Mucosa of stomach (tissue), 1 donor: ENCODE measurements around the gene NF1.
"Not testable (repeated sequence)": the region's sequence is repeated elsewhere in the genome, so short reads cannot be mapped to it uniquely, and the experiment has no call there.

Experiments used
- H3K27me3 ChIP-seq: one replicate; pipeline ENCODE4 v1.7.0; 2013; ENCODE audit warnings: mild to moderate bottlenecking, low read length; ENCODE audit not compliant: control insufficient read depth, insufficient read depth
- H3K36me3 ChIP-seq: one replicate; pipeline ENCODE4 v1.7.0; 2013; ENCODE audit warnings: low read length; ENCODE audit not compliant: control insufficient read depth, insufficient read depth
- H3K4me1 ChIP-seq: one replicate; pipeline ENCODE4 v1.7.0; 2013; ENCODE audit warnings: mild to moderate bottlenecking, low read length; ENCODE audit not compliant: control insufficient read depth, insufficient read depth
- H3K4me3 ChIP-seq: one replicate; pipeline ENCODE4 v1.7.0; 2013; ENCODE audit warnings: low read length
- H3K9ac ChIP-seq: one replicate; pipeline ENCODE4 v1.7.0; 2013; ENCODE audit warnings: mild to moderate bottlenecking, low read length, moderate library complexity
- H3K9me3 ChIP-seq: one replicate; pipeline ENCODE4 v1.7.0; 2013; ENCODE audit warnings: mild to moderate bottlenecking, low read length, moderate library complexity; ENCODE audit not compliant: control insufficient read depth
- donor health status: Pancreatic carcinoma.

The NF1 gene

DNA sequence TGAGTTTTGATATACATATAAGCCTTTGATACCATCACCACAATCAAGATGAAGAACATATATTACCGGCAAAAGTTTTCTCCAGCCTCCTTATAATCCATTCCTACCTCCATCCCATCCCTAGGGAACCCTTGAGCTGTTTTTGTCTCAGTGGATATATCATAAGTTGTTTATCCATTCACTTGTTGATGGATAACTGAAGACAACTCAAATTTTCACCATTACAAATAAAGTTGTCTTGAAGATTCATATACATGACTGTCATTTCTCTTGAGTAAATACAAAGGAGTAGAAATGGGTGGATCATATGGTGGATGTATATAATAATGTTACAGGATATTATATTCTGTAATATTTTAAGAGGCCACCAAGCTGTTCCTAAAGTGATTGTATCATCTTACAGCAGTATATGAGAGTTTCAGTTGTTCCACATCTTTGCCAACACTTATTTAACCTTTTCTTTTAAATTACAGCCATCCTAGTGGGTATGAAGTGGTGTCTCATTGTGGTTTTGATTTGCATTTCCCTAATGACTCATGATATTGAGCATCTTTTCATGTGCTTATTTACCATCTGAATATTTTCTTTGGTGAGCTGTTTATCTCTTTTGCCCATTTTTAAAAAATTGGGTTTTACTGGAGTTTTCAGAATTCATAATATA lies 17.4 kb downstream of the NF1 start:
- no peak overlapping the region for H3K9ac ChIP-seq
- H3K4me1 ChIP-seq, result no peaks in the 10 kb centered on the region
- H3K9me3 ChIP-seq, result no peaks in the 10 kb centered on the region
- no peaks in the 10 kb centered on the region for H3K27me3 ChIP-seq
- H3K36me3 ChIP-seq, result no peaks in the 10 kb centered on the region
- no peak overlapping the region for H3K4me3 ChIP-seq

- H3K4me3 ChIP-seq, H3K27me3 ChIP-seq, H3K36me3 ChIP-seq, H3K4me1 ChIP-seq, H3K9ac ChIP-seq, H3K9me3 ChIP-seq: not testable (repeated sequence)
Observed at GRCh38 chr17:31113368-31113767, 18.6 kb downstream of the NF1 start.

DNA sequence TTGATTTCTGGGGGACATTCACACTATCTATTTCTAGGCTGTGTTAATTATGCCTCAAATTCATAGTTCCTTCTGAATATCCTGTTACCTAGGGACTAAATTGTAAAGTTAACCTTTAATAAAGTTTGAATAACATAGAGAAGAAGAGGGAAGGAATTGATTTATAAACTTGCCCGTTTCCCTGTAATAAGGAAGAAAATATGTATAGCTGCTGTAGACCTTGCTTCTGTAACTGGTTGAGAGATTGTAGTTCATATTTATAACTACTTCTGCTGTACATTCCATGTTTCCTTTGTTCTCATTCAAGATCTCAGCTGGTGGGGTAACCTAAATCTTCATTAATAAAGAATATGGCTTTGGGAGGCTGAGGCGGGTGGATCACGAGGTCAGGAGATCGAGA lies 19.2 kb downstream of the NF1 start:
- Histone ChIP-seq H3K4me3 (no peak overlapping the region), H3K36me3 (no peaks in the 10 kb centered on the region), H3K9ac (no peak overlapping the region)

GRCh38 chr17:31114956-31115555 lies 20.3 kb downstream of the NF1 start:
- Histone ChIP-seq H3K36me3 (no peaks in the 10 kb centered on the region), H3K9me3 (no peaks in the 10 kb centered on the region), H3K4me3 (no peak overlapping the region), H3K27me3 (no peaks in the 10 kb centered on the region), H3K9ac (no peak overlapping the region), H3K4me1 (no peaks in the 10 kb centered on the region)

More for the DNA sequence above, 19.2 kb downstream of the NF1 start:
- Histone ChIP-seq H3K27me3 (no peaks in the 10 kb centered on the region), H3K4me1 (no peaks in the 10 kb centered on the region), H3K9me3 (no peaks in the 10 kb centered on the region)

DNA sequence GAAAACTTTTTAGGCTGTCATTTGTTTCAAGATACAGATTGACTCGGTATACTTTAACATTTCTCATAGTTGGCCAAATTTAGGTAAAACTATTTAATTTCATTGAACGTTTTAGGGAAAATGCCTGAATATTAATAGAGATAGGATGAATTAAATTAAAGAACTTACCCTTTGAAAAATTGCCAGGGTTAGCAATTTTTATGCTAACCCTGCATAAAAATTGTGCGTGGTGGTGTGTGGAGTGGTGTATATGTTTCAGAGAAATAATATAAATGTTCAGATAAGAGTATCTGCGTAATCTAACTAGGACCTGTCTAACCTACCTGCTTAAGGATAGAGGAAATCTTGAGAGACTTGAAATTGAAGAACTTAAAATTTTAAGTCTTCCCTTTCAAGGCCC lies 21.4 kb downstream of the NF1 start:
- no peaks in the 10 kb centered on the region for H3K36me3 ChIP-seq
- H3K9me3 ChIP-seq, result no peaks in the 10 kb centered on the region
- H3K9ac ChIP-seq, result no peak overlapping the region
- H3K4me3 ChIP-seq, result no peak overlapping the region
- H3K27me3 ChIP-seq, result no peaks in the 10 kb centered on the region
- H3K4me1 ChIP-seq, result no peaks in the 10 kb centered on the region

DNA sequence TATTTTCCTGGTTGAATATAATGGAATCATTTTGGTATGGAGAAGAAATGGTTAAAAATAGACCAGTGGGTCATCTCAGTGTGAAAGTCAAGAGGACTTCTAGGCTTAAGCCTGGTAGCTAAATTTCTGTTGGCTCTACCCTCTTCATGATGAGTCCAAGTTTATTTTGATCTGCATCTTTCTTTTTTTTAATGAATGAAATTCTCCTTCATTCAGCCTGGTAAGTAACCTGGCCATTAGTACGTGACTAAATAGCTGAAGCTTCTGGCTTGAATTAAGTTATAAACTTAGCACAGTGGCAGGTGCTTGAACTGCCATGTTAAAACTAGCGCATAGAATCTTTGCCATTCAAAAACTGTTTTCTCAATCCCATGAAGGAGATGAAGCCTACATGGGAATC lies 28.0 kb downstream of the NF1 start:
- Histone ChIP-seq H3K4me1 (no peaks in the 10 kb centered on the region), H3K9ac (no peak overlapping the region), H3K9me3 (no peaks in the 10 kb centered on the region), H3K4me3 (no peak overlapping the region), H3K36me3 (no peaks in the 10 kb centered on the region), H3K27me3 (no peaks in the 10 kb centered on the region)

DNA sequence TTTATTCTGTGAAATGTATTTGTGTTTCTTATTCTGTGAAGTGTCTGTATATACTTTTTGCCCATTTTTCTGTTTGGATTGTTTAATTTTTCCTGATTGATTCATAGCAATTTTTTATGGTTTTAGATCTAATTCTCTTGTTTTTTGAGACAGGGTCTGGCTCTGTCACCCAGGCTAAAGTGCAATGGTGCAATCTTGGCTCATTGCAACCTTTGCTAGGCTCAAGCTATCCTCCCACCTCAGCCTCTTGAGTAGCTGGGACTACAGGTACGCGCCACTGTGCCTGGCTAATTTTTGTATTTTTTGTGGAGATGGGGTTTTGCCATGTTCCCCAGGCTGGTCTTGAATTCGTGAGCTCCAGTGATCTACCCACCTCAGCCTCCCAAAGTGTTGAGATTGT lies 31.5 kb downstream of the NF1 start:
- Histone ChIP-seq H3K4me3 (no peak overlapping the region), H3K36me3 (no peaks in the 10 kb centered on the region), H3K9ac (no peak overlapping the region), H3K27me3 (no peaks in the 10 kb centered on the region), H3K9me3 (no peaks in the 10 kb centered on the region), H3K4me1 (no peaks in the 10 kb centered on the region)

GRCh38 chr17:31128241-31128640 lies 33.5 kb downstream of the NF1 start:
- Histone ChIP-seq H3K9me3 (no peaks in the 10 kb centered on the region), H3K4me1 (no peaks in the 10 kb centered on the region), H3K36me3 (no peaks in the 10 kb centered on the region), H3K4me3 (no peak overlapping the region), H3K27me3 (no peaks in the 10 kb centered on the region), H3K9ac (no peak overlapping the region)

DNA sequence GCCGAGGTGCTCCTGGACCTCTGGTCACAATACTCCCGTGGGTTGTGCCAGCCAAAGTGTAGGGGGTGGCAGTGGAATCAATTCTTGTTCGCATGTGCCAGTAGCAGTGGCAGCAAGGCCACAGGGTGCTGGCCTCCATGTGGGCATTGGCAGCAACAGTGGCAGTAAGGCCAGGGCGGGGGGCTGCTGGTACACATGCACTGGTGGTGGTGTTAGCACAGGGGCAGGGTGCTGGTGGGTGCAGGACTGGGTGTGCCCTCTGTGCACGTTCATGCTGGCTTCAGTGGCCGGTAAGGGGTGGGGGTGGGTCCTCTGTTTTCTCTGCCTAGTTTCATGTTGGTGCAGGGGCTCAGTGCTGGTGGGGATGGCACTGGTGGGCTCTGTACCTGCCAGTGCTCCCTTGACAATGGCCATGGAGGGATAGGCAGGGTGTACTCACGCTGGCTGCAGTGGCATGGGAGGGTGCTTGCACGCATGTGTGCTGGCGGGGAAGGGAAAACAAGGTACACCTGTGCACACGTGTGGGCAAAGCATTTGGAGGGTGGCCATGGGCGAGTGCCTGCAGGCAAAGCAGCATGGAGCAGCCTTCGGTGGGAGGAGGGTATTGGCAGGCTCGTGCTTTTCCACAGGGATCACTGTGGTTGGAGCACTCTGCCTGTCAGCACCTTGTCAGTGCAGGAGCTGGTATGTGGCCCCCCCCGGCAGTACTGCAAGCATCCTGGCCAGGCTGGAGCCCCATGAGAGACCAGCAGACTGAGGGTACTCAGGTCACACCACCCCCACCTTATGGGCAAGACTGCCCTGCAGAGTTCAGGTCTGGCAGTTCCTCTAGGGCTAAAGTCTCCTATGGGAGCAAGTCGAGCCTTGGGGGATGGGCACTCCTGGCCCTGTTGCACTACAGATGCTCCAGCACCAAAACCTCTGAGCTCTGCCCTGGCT lies 35.8 kb downstream of the NF1 start:
- Histone ChIP-seq H3K9ac (no peak overlapping the region), H3K36me3 (no peaks in the 10 kb centered on the region), H3K27me3 (no peaks in the 10 kb centered on the region), H3K4me1 (no peaks in the 10 kb centered on the region), H3K4me3 (no peak overlapping the region), H3K9me3 (no peaks in the 10 kb centered on the region)

DNA sequence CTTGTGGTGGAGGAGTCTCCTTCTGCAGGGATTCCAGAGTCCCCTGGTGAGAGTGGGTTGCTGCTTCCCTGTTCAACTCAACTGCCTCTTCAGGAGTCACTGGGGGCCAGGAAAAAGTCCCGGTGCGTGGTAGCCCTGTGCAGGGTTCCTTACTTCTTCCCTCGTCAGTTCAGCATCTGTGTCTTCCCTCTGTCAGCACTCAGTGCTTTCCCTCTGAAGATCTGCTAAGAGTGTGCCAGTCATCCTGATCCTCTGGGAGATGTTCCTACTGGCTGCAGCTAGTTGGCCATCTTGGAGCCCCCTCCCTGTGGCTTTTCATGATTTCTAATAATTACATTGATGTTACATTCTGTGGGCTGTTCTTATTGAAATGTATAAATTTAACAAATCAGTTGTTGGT lies 36.5 kb downstream of the NF1 start:
- Histone ChIP-seq H3K4me1 (no peaks in the 10 kb centered on the region), H3K36me3 (no peaks in the 10 kb centered on the region), H3K9ac (no peak overlapping the region), H3K27me3 (no peaks in the 10 kb centered on the region), H3K4me3 (no peak overlapping the region), H3K9me3 (no peaks in the 10 kb centered on the region)

DNA sequence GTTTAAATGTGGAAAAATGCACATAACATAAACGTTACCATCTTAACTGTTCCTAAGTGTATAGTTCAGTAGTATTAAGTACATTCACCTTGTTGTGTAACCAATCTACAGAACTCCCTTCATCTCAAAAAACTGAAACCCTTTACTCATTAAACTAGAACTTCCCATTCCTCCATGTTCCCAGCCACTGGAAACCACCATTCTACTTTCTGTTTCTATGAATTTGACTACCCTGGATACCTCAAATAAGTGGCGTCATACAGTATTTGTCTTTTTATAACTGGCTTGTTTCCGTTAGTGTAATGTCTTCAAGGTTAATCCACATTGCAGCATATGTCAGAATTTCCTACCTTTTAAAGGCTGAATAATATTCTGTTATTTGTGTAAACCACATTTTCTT lies 38.2 kb downstream of the NF1 start:
- Histone ChIP-seq H3K4me1 (no peaks in the 10 kb centered on the region), H3K9ac (no peak overlapping the region), H3K27me3 (no peaks in the 10 kb centered on the region), H3K4me3 (no peak overlapping the region), H3K36me3 (no peaks in the 10 kb centered on the region), H3K9me3 (no peaks in the 10 kb centered on the region)

GRCh38 chr17:31134576-31134975 lies 39.8 kb downstream of the NF1 start:
- no peaks in the 10 kb centered on the region for H3K36me3 ChIP-seq
- no peaks in the 10 kb centered on the region for H3K27me3 ChIP-seq
- no peak overlapping the region for H3K4me3 ChIP-seq

More at GRCh38 chr17:31134576-31134975, 39.8 kb downstream of the NF1 start:
- Histone ChIP-seq H3K9ac (no peak overlapping the region), H3K4me1 (no peaks in the 10 kb centered on the region), H3K9me3 (no peaks in the 10 kb centered on the region)
